Measurements from ENCODE around the gene SREBF2. TPM values are rescaled to one million over a fixed set of nuclear protein-coding genes. Genes with fewer than 3 reads are reported as not detected.

SREBF2 gene
- total RNA-seq, 6 experiments from 2014 or later = 29.3 to 42.1 (median 37.6) TPM

GRCh38 chr22:41810022-41810421, 22.9 kb upstream of the SREBF2 start:
- no peak for TF ChIP-seq CTCF (IDR thresholded peaks at IDR 0.05)
- Mint-ChIP-seq H3K4me1 (ENCODE audit: low read depth) (peaks cover 7% of the 10 kb centered on the region; the same call in 1 of the 2 replicates), H3K27ac (no peak overlapping the region), H3K36me3 (ENCODE audit: low read depth) (no peaks in the 10 kb centered on the region), H3K27me3 (ENCODE audit: insufficient read depth) (no peaks in the 10 kb centered on the region; the same call in 1 of the 2 replicates), H3K9me3 (no peaks in the 10 kb centered on the region), H3K4me3 (no peak overlapping the region)
- DNase-seq = no peak

GRCh38 chr22:41812805-41813545, 19.9 kb upstream of the SREBF2 start:
- H3K4me1 Mint-ChIP-seq (ENCODE audit: low read depth) = peaks cover 7% of the 10 kb centered on the region; the same call in 1 of the 2 replicates
- H3K27me3 Mint-ChIP-seq (ENCODE audit: insufficient read depth) = no peaks in the 10 kb centered on the region; the same call in 1 of the 2 replicates
- DNase-seq = no peak
- peaks cover 5% of the 10 kb centered on the region; the same call in 1 of the 2 replicates for H3K36me3 Mint-ChIP-seq (ENCODE audit: low read depth)
- no peak for TF ChIP-seq CTCF (IDR thresholded peaks at IDR 0.05)
- H3K27ac Mint-ChIP-seq = no peak overlapping the region
- no peaks in the 10 kb centered on the region for H3K9me3 Mint-ChIP-seq
- H3K4me3 Mint-ChIP-seq = no peak overlapping the region

- Mint-ChIP-seq H3K27ac (no peak overlapping the region), H3K4me1 (ENCODE audit: low read depth) (peaks cover 7% of the 10 kb centered on the region; the same call in 1 of the 2 replicates), H3K27me3 (ENCODE audit: insufficient read depth) (no peaks in the 10 kb centered on the region; the same call in 1 of the 2 replicates), H3K4me3 (no peak overlapping the region), H3K36me3 (ENCODE audit: low read depth) (peaks cover 5% of the 10 kb centered on the region; the same call in 1 of the 2 replicates), H3K9me3 (no peaks in the 10 kb centered on the region)
- DNase-seq = no peak
- TF ChIP-seq CTCF (IDR thresholded peaks at IDR 0.05) = no peak
Measured at GRCh38 chr22:41813726-41814410, 19.0 kb upstream of the SREBF2 start.

GRCh38 chr22:41815716-41816115, 17.2 kb upstream of the SREBF2 start:
- TF ChIP-seq CTCF (IDR thresholded peaks at IDR 0.05) = no peak
- Mint-ChIP-seq H3K27ac (no peak overlapping the region), H3K27me3 (ENCODE audit: insufficient read depth) (no peaks in the 10 kb centered on the region; the same call in 1 of the 2 replicates), H3K4me3 (no peak overlapping the region), H3K36me3 (ENCODE audit: low read depth) (peaks cover 5% of the 10 kb centered on the region; the same call in 1 of the 2 replicates), H3K9me3 (no peaks in the 10 kb centered on the region), H3K4me1 (ENCODE audit: low read depth) (peaks cover 7% of the 10 kb centered on the region; the same call in 1 of the 2 replicates)
- DNase-seq = no peak

- no peak for DNase-seq
- Mint-ChIP-seq H3K27me3 (ENCODE audit: insufficient read depth) (no peaks in the 10 kb centered on the region; the same call in none of the 2 replicates), H3K36me3 (ENCODE audit: low read depth) (peaks cover 5% of the 10 kb centered on the region; the same call in 1 of the 2 replicates), H3K27ac (no peak overlapping the region), H3K4me1 (ENCODE audit: low read depth) (peaks cover 7% of the 10 kb centered on the region; the same call in 1 of the 2 replicates), H3K4me3 (no peak overlapping the region), H3K9me3 (no peaks in the 10 kb centered on the region)
- TF ChIP-seq CTCF (IDR thresholded peaks at IDR 0.05) = no peak
Measured at GRCh38 chr22:41816241-41816640, 16.7 kb upstream of the SREBF2 start.
